Activated CD4-positive, alpha-beta T cell treated with anti-CD3 and anti-CD28 coated beads for 48 hours (primary cell): Measurements from ENCODE around the gene ACTR3.
"Not testable (repeated sequence)": the region's sequence is repeated elsewhere in the genome, so short reads cannot be mapped to it uniquely, and the experiment has no call there.

Experiments
- DNase-seq: peaks from one replicate; pipeline ENCODE4 v3.0.0-alpha.2; 2020

The ACTR3 gene

GRCh38 chr2:113889471-113890252, at the start of gene ACTR3:
Gene ACTR3 (plus strand): TSS chr2:113890089. CDS start chr2:113890280, 191 bp downstream.
- DNase-seq = peak; percentile 98

GRCh38 chr2:113840518-113840917, 49.4 kb upstream of the ACTR3 start:
- no peak for DNase-seq

GRCh38 chr2:113842919-113843736, 46.8 kb upstream of the ACTR3 start:
- no peak for DNase-seq

- not testable (repeated sequence) for DNase-seq
Observed at GRCh38 chr2:113843737-113844050, 46.2 kb upstream of the ACTR3 start.

- DNase-seq = no peak
Observed at GRCh38 chr2:113845261-113845660, 44.6 kb upstream of the ACTR3 start.

GRCh38 chr2:113845796-113846195, 44.1 kb upstream of the ACTR3 start:
- DNase-seq = not testable (repeated sequence)

- no peak for DNase-seq
Observed at GRCh38 chr2:113846429-113846828, 43.5 kb upstream of the ACTR3 start.

- no peak for DNase-seq
Observed at GRCh38 chr2:113847144-113847543, 42.7 kb upstream of the ACTR3 start.

GRCh38 chr2:113848758-113849415, 41.0 kb upstream of the ACTR3 start:
- peak; percentile 61 for DNase-seq

- DNase-seq = no peak
Observed at GRCh38 chr2:113850687-113851086, 39.2 kb upstream of the ACTR3 start.

- no peak for DNase-seq
Observed at GRCh38 chr2:113851640-113852039, 38.2 kb upstream of the ACTR3 start.

- DNase-seq = no peak
Observed at GRCh38 chr2:113854208-113854607, 35.7 kb upstream of the ACTR3 start.

- DNase-seq = no peak
Observed at GRCh38 chr2:113854970-113855740, 34.7 kb upstream of the ACTR3 start.

GRCh38 chr2:113857464-113857863, 32.4 kb upstream of the ACTR3 start:
- no peak for DNase-seq

GRCh38 chr2:113858764-113859163, 31.1 kb upstream of the ACTR3 start:
- DNase-seq = no peak

GRCh38 chr2:113861740-113862139, 28.1 kb upstream of the ACTR3 start:
- DNase-seq = no peak

- DNase-seq = no peak
Observed at GRCh38 chr2:113863144-113863543, 26.7 kb upstream of the ACTR3 start.

- DNase-seq = no peak
Observed at GRCh38 chr2:113867571-113867970, 22.3 kb upstream of the ACTR3 start.

GRCh38 chr2:113869253-113869652, 20.6 kb upstream of the ACTR3 start:
- no peak for DNase-seq

- no peak for DNase-seq
Observed at GRCh38 chr2:113872201-113872600, 17.7 kb upstream of the ACTR3 start.

- DNase-seq = no peak
Observed at GRCh38 chr2:113873867-113874266, 16.0 kb upstream of the ACTR3 start.

- DNase-seq = no peak
Observed at GRCh38 chr2:113875135-113875534, 14.8 kb upstream of the ACTR3 start.
